B cell (primary cell): ENCODE measurements around the gene ZNF784. TPM values are rescaled to one million over a fixed set of nuclear protein-coding genes. Genes with fewer than 3 reads are reported as not detected.

Source experiments
- ATAC-seq: fragments of 200-7000 bp; cut with Tn5 transposase; one replicate; pipeline ENCODE4 v1.10.0; 2021; ENCODE audit warnings: low read depth, mild to moderate bottlenecking, moderate number of reproducible peaks, moderate library complexity
- CTCF ChIA-PET: fragments of 350-600 bp; sonication (Branson Sonifier 250); formaldehyde crosslinking; loops from one replicate; lab custom pipeline; 2021; ENCODE audit warnings: antibody characterized with exemption, inconsistent platforms; lab: Charles Lee
- POLR2A ChIA-PET: fragments of 350-600 bp; sonication (Branson Sonifier 250); formaldehyde crosslinking; loops from one replicate; lab custom pipeline; 2021; ENCODE audit warnings: antibody characterized with exemption; lab: Charles Lee
- DNase-seq: peaks from one replicate; pipeline ENCODE4 v3.0.0; 2013
- H2AFZ ChIP-seq: 2 replicates; pipeline ENCODE4 v1.6.1; 2012; ENCODE audit warnings: mild to moderate bottlenecking, low read depth, low read length; ENCODE audit not compliant: insufficient read depth, poor library complexity, severe bottlenecking
- H3K27ac ChIP-seq, 2 donors: 1 replicate in 1 of 2; 2 replicates in 1 of 2; pipeline ENCODE4 v1.5.1; 2012 to 2013; ENCODE audit warnings: low read length in 2 of 2, mild to moderate bottlenecking in 2 of 2, moderate library complexity in 1 of 2
- H3K27me3 ChIP-seq, 4 experiments: fragments of 200-600 bp in 1 of 4; sonication (generic) in 1 of 4; replicated peaks in 1 of 4; 1 replicate in 2 of 4; 2 replicates in 2 of 4; pipeline versions ENCODE4 v1.6.1 to v1.7.0; 2013 to 2016; ENCODE audit warnings: low read length in 3 of 4, mild to moderate bottlenecking in 2 of 4, mixed read lengths in 1 of 4, moderate library complexity in 1 of 4; ENCODE audit not compliant: insufficient read depth in 4 of 4, control insufficient read depth in 3 of 4; ENCODE audit errors: control extremely low read depth in 1 of 4
- H3K36me3 ChIP-seq, 2 experiments: replicated peaks in 1 of 2; 1 replicate in 1 of 2; 2 replicates in 1 of 2; pipeline versions ENCODE4 v1.6.1 to v1.7.1; 2013; ENCODE audit warnings: low read length in 1 of 2; ENCODE audit not compliant: insufficient read depth in 2 of 2, control insufficient read depth in 1 of 2; ENCODE audit errors: control extremely low read depth in 1 of 2, extremely low read depth in 1 of 2
- H3K4me1 ChIP-seq, 2 donors: fragments of 200-600 bp in 1 of 2; sonication (generic) in 1 of 2; 1 replicate in 1 of 2; 2 replicates in 1 of 2; pipeline versions ENCODE4 v1.5.1 to v1.6.1; 2013 to 2017; ENCODE audit warnings: low read length in 2 of 2; ENCODE audit not compliant: control insufficient read depth in 2 of 2, insufficient read depth in 2 of 2
- H3K4me2 ChIP-seq: replicated peaks from 2 replicates; pipeline ENCODE3; 2012; ENCODE audit warnings: mild to moderate bottlenecking, low read depth, low read length; ENCODE audit not compliant: poor library complexity, severe bottlenecking
- H3K4me3 ChIP-seq, 5 experiments: fragments of 200-600 bp in 1 of 5; sonication (generic) in 1 of 5; 1 replicate in 3 of 5; 2 replicates in 2 of 5; pipeline versions ENCODE4 v1.5.1 to v1.7.0; 2011 to 2016; ENCODE audit warnings: low read length in 4 of 5, mild to moderate bottlenecking in 4 of 5, low read depth in 2 of 5, control low read depth in 1 of 5, moderate library complexity in 1 of 5; ENCODE audit not compliant: insufficient read depth in 1 of 5; ENCODE audit errors: control extremely low read depth in 1 of 5, extremely low read depth in 1 of 5
- H3K79me2 ChIP-seq: fragments of 200-600 bp; sonication (generic); one replicate; pipeline ENCODE4 v1.6.0; 2016; ENCODE audit warnings: low read length; ENCODE audit not compliant: control insufficient read depth, insufficient read depth
- H3K9ac ChIP-seq: fragments of 200-600 bp; sonication (generic); 2 replicates; pipeline ENCODE4 v1.6.1; 2017; ENCODE audit warnings: mild to moderate bottlenecking, low read length, moderate library complexity
- H3K9me3 ChIP-seq, 3 donors: one replicate each; pipeline versions ENCODE4 v1.6.1 to v1.7.1; 2013; ENCODE audit warnings: low read length in 2 of 3; ENCODE audit not compliant: control insufficient read depth in 2 of 3, insufficient read depth in 1 of 3; ENCODE audit errors: control extremely low read depth in 1 of 3
- H4K20me1 ChIP-seq: 2 replicates; pipeline ENCODE4 v1.6.0; 2012; ENCODE audit warnings: mild to moderate bottlenecking, low read length; ENCODE audit not compliant: insufficient read depth, control insufficient read depth, poor library complexity, severe bottlenecking
- H3K27ac Mint-ChIP-seq: one replicate; pipeline ENCODE4 v1.8.0; 2021; ENCODE audit warnings: mixed read lengths
- H3K27me3 Mint-ChIP-seq: one replicate; pipeline ENCODE4 v1.8.0; 2021; ENCODE audit warnings: mixed read lengths
- H3K4me1 Mint-ChIP-seq: one replicate; pipeline ENCODE4 v1.8.0; 2021; ENCODE audit warnings: mixed read lengths
- H3K4me3 Mint-ChIP-seq: one replicate; pipeline ENCODE4 v1.8.0; 2021; ENCODE audit warnings: mixed read lengths
- H3K9me3 Mint-ChIP-seq: one replicate; pipeline ENCODE4 v1.8.0; 2022; ENCODE audit warnings: mixed read lengths; ENCODE audit not compliant: insufficient read depth
- EZH2 ChIP-seq: IDR thresholded peaks from 2 replicates; pipeline ENCODE4 v1.6.1; 2012; ENCODE audit warnings: borderline replicate concordance, low read depth, mild to moderate bottlenecking, moderate library complexity, low read length; ENCODE audit not compliant: insufficient read depth, poor library complexity, severe bottlenecking
- WGBS: methylation state at CpG from one replicate; pipeline ENCODE4 v1.1.5; 2013; ENCODE audit warnings: missing lambda C conversion rate; ENCODE audit not compliant: insufficient coverage; 5-methylcytosine and 5-hydroxymethylcytosine counted together
- intact Hi-C: fragments of 100-400 bp; cut with micrococcal nuclease; formaldehyde crosslinking; loops from one replicate; pipeline ENCODE4 v1.10.0; 2022
- polyA plus RNA-seq: library from polyadenylated mRNA; depleted of rRNA; stranded (reverse); fragments of >200 nt; gene quantifications from 2 replicates; pipeline ENCODE4 v1.2.3, GENCODE V29; 2012
- total RNA-seq, 2 donors: library from RNA; stranded (reverse); fragments of 120-200 nt in 1 of 2; gene quantifications; 1 replicate in 1 of 2; 2 replicates in 1 of 2; pipeline versions ENCODE4 v1.2.3 to v1.2.4, GENCODE V29; 2013 to 2022
- TF ChIP-seq, protein P1 (sequence below): fragments of 200-600 bp; IDR thresholded peaks from one replicate; pipeline ENCODE4 v1.8.0; 2022; ENCODE audit warnings: antibody characterized with exemption, mild to moderate bottlenecking

ZNF784 gene
- total and polyA plus RNA-seq, 2 donors (not counting 1 experiment from before 2014, with no cell fraction given) = 9.2 to 9.7 TPM

DNA sequence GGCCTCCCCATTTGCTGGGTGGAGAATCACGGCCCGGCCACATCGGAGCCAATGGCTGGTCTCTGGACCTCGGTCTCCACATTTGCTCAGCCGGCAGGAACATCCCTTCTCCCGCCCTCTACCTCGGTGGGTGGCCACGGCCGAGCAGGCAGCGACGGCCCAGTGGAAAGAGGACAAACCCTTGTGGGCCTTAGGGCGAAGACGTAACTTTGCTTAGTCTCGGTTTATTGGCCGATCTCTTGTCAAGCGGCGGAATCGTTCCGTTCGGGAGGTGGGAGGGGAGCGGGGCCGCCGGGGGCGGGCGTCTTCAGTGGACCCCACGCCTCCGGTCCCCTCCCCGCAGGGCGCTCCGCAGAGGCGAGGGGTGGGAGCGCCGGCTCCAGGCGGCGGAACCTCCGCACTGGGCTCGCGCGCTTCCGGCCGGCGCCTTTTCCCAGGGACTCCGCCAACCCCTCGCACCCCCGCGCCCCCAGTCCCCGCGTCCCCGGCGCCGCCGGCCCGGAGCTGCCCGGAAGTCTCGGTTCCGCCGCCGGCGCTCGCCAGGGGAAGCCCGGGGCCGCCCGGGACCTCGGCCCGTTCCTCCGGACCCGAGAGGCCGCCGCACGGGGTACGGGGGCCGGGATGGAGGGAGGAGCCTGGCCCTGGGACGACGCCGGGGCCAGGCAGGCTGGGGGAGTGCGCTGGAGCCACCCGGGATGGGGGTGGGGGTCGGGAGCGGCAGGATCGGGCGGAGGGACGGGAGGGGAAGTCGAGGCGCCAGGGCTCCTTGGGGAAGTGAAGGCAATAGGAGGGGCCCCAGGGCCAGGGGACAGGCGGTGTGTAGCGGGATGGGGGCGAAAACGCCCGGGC is 16.4 kb upstream of the ZNF784 start, which contains the start of gene ZNF580:
Gene ZNF580 (plus strand): TSS at position 426 of the 849 bp plus-strand sequence. CDS start 1,507 bp downstream, outside the sequence.
- Histone ChIP-seq H3K27ac (peak within 1 kb of the TSS; percentile 72 to 79), H3K9me3 (peaks cover 0 to 11% (median 0%) of the 10 kb centered on the region in 3 donors), H3K27me3 (no peaks in the 10 kb centered on the region), H4K20me1 (peaks cover 21% of the 10 kb centered on the region), H3K9ac (peak within 1 kb of the TSS; percentile 77), H3K4me1 (peaks cover 35 to 73% of the 10 kb centered on the region in 2 donors), H2AFZ (peak within 1 kb of the TSS; percentile 53), H3K4me3 (peak within 1 kb of the TSS; percentile 54 to 85 (median 78)), H3K4me2 (peak within 1 kb of the TSS; percentile 96), H3K36me3 (peaks cover 2 to 13% of the 10 kb centered on the region in 2 experiments), H3K79me2 (peaks cover 36% of the 10 kb centered on the region)
- Mint-ChIP-seq H3K27ac (peak within 1 kb of the TSS; percentile 94), H3K9me3 (no peaks in the 10 kb centered on the region), H3K4me3 (peak within 1 kb of the TSS; percentile 88), H3K4me1 (peaks cover 73% of the 10 kb centered on the region), H3K27me3 (no peaks in the 10 kb centered on the region)
- intact Hi-C loops = loop anchor here (5.0 kb wide), 3 partner anchors 34 to 234 kb away; partner anchors contain the start of genes EPN1, UBE2S and ZNF865
- ChIA-PET POLR2A (interaction anchor here (0.8 to 1.5 kb wide), 3 partner anchors 8 to 16 kb away, joined by 4 to 9 read pairs (median 4); partner anchors contain the start of gene U2AF2), CTCF (interaction anchor here (1.0 to 1.9 kb wide), 5 partner anchors 13 to 53 kb away, joined by 3 to 7 read pairs (median 4); no protein-coding TSS in a partner anchor)
- DNase-seq (peak; percentile 79), ATAC-seq (peak; percentile 10)
- TF ChIP-seq, protein P1, sequence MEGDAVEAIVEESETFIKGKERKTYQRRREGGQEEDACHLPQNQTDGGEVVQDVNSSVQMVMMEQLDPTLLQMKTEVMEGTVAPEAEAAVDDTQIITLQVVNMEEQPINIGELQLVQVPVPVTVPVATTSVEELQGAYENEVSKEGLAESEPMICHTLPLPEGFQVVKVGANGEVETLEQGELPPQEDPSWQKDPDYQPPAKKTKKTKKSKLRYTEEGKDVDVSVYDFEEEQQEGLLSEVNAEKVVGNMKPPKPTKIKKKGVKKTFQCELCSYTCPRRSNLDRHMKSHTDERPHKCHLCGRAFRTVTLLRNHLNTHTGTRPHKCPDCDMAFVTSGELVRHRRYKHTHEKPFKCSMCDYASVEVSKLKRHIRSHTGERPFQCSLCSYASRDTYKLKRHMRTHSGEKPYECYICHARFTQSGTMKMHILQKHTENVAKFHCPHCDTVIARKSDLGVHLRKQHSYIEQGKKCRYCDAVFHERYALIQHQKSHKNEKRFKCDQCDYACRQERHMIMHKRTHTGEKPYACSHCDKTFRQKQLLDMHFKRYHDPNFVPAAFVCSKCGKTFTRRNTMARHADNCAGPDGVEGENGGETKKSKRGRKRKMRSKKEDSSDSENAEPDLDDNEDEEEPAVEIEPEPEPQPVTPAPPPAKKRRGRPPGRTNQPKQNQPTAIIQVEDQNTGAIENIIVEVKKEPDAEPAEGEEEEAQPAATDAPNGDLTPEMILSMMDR = no peak
- TF ChIP-seq EZH2 = no peak
- 1% methylated on average over 82 of the region's 89 CpGs for WGBS
